Stimulated activated CD4-positive, alpha-beta T cell treated with anti-CD3 and anti-CD28 coated beads, Interleukin-4, amount 100 ng/mL, for 4 hours (primary cell): ENCODE data around the gene NPSR1.
"Not testable (repeated sequence)": the region's sequence is repeated elsewhere in the genome, so short reads cannot be mapped to it uniquely, and the experiment has no call there.

Source experiments
- DNase-seq, 2 experiments: peaks; one replicate each; pipeline ENCODE4 v3.0.0-alpha.2; 2020

NPSR1 gene

GRCh38 chr7:34838329-34838728 is 180.3 kb downstream of the NPSR1 start:
- no peak for DNase-seq

- no peak for DNase-seq
Observed at GRCh38 chr7:34839645-34840044, 181.6 kb downstream of the NPSR1 start.

- no peak for DNase-seq
Observed at GRCh38 chr7:34840176-34840785, 182.3 kb downstream of the NPSR1 start.

GRCh38 chr7:34841326-34841725 is 183.3 kb downstream of the NPSR1 start:
- no peak for DNase-seq

GRCh38 chr7:34842782-34843181 is 184.8 kb downstream of the NPSR1 start:
- DNase-seq = no peak

GRCh38 chr7:34844406-34844805 is 186.4 kb downstream of the NPSR1 start:
- DNase-seq = no peak

GRCh38 chr7:34844936-34845665 is 187.1 kb downstream of the NPSR1 start:
- no peak for DNase-seq

- no peak for DNase-seq
Observed at GRCh38 chr7:34845666-34846361, 187.8 kb downstream of the NPSR1 start.

- no peak for DNase-seq
Observed at GRCh38 chr7:34846976-34847375, 189.0 kb downstream of the NPSR1 start.

GRCh38 chr7:34848670-34849069 is 190.7 kb downstream of the NPSR1 start:
- DNase-seq = no peak

- no peak for DNase-seq
Observed at GRCh38 chr7:34849163-34849960, 191.3 kb downstream of the NPSR1 start.

- DNase-seq = no peak
Observed at GRCh38 chr7:34849986-34850385, 192.0 kb downstream of the NPSR1 start.

- no peak for DNase-seq
Observed at GRCh38 chr7:34850681-34851080, 192.7 kb downstream of the NPSR1 start.

- DNase-seq = no peak
Observed at GRCh38 chr7:34851431-34851830, 193.4 kb downstream of the NPSR1 start.

- not testable (repeated sequence) for DNase-seq
Observed at GRCh38 chr7:34858444-34858843, 200.4 kb downstream of the NPSR1 start.

- not testable (repeated sequence) for DNase-seq
Observed at GRCh38 chr7:34859281-34859680, 201.3 kb downstream of the NPSR1 start.

- DNase-seq = not testable (repeated sequence)
Observed at GRCh38 chr7:34866222-34866621, 208.2 kb downstream of the NPSR1 start.

- not testable (repeated sequence) for DNase-seq
Observed at GRCh38 chr7:34867341-34867740, 209.3 kb downstream of the NPSR1 start.

GRCh38 chr7:34868602-34869001 is 210.6 kb downstream of the NPSR1 start:
- DNase-seq = not testable (repeated sequence)

- DNase-seq = no peak
Observed at GRCh38 chr7:34869057-34869456, 211.0 kb downstream of the NPSR1 start.

GRCh38 chr7:34870041-34870440 is 212.0 kb downstream of the NPSR1 start:
- DNase-seq = not testable (repeated sequence)

GRCh38 chr7:34874329-34874728 is 216.3 kb downstream of the NPSR1 start:
- not testable (repeated sequence) for DNase-seq

GRCh38 chr7:34875481-34875880 is 217.5 kb downstream of the NPSR1 start:
- DNase-seq = no peak
